ENCODE measurements around the gene NEURL2.
"Not testable (repeated sequence)": the region's sequence is repeated elsewhere in the genome, so short reads cannot be mapped to it uniquely, and the experiment has no call there.

Gene NEURL2

DNA sequence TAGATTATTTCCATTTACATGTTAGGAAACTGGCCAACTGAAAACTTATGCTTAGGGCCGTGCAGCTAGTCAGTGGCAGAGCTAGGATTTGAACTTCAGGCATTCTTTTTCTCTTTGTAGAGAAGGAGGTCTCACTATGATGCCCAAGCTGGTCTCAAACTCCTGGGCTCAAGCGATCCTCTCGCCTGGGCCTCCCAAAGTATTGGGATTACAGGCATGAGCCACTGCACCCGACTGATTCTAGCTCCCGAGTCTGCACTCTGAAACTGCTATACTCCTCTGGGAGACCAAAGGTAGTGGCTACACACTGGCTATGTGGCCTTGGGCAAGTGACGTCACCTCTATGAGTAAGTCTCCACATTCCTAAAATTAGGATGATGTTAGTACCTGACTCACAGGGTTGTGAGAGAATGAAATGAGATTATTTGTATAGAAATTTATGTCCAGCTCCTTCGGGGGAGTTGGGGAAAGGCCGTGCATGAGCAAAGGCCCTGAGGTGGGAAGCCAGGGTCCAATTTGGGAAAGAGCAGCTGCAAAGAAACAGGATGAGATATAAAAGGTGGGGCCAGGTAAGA, 14.6 kb upstream of the NEURL2 start:
- H3K27ac ChIP-seq (ENCODE audit: low read length): no peak overlapping the region
- no peak overlapping the region for H3K9ac ChIP-seq (ENCODE audit: low read length)
- TF ChIP-seq EZH2phosphoT487 (IDR thresholded peaks at IDR 0.05; ENCODE audit: low read length) (no peak), EZH2 (optimal IDR thresholded peaks at IDR 0.05; ENCODE audit: low read depth, low read length) (no peak)
- TF ChIP-seq, protein P1, sequence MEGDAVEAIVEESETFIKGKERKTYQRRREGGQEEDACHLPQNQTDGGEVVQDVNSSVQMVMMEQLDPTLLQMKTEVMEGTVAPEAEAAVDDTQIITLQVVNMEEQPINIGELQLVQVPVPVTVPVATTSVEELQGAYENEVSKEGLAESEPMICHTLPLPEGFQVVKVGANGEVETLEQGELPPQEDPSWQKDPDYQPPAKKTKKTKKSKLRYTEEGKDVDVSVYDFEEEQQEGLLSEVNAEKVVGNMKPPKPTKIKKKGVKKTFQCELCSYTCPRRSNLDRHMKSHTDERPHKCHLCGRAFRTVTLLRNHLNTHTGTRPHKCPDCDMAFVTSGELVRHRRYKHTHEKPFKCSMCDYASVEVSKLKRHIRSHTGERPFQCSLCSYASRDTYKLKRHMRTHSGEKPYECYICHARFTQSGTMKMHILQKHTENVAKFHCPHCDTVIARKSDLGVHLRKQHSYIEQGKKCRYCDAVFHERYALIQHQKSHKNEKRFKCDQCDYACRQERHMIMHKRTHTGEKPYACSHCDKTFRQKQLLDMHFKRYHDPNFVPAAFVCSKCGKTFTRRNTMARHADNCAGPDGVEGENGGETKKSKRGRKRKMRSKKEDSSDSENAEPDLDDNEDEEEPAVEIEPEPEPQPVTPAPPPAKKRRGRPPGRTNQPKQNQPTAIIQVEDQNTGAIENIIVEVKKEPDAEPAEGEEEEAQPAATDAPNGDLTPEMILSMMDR (IDR thresholded peaks at IDR 0.05; ENCODE audit: low read length): no peak
- H3F3A ChIP-seq (ENCODE audit: insufficient read depth, low read length): no peaks in the 10 kb centered on the region
- no peak overlapping the region for H3K4me3 ChIP-seq (ENCODE audit: low read length)
- no peaks in the 10 kb centered on the region for H3K36me3 ChIP-seq (replicated peaks; ENCODE audit: insufficient read depth, low read length)
- DNase-seq: no peak
- H3K9me2 ChIP-seq (replicated peaks; ENCODE audit: insufficient read depth, low read length): no peaks in the 10 kb centered on the region
- no peaks in the 10 kb centered on the region for H3K79me2 ChIP-seq (ENCODE audit: low read length)
- no peaks in the 10 kb centered on the region for H3K4me1 ChIP-seq (ENCODE audit: low read length)
- no peaks in the 10 kb centered on the region for H3K9me3 ChIP-seq (replicated peaks; ENCODE audit: insufficient read depth, low read length)
- no peak overlapping the region for H3K4me2 ChIP-seq (ENCODE audit: low read depth, low read length)
- H4K20me1 ChIP-seq (ENCODE audit: insufficient read depth, low read length): no peaks in the 10 kb centered on the region
- H3K27me3 ChIP-seq (replicated peaks; ENCODE audit: insufficient read depth, low read length): no peaks in the 10 kb centered on the region
- no peak overlapping the region for H2AFZ ChIP-seq (ENCODE audit: low read length)

DNA sequence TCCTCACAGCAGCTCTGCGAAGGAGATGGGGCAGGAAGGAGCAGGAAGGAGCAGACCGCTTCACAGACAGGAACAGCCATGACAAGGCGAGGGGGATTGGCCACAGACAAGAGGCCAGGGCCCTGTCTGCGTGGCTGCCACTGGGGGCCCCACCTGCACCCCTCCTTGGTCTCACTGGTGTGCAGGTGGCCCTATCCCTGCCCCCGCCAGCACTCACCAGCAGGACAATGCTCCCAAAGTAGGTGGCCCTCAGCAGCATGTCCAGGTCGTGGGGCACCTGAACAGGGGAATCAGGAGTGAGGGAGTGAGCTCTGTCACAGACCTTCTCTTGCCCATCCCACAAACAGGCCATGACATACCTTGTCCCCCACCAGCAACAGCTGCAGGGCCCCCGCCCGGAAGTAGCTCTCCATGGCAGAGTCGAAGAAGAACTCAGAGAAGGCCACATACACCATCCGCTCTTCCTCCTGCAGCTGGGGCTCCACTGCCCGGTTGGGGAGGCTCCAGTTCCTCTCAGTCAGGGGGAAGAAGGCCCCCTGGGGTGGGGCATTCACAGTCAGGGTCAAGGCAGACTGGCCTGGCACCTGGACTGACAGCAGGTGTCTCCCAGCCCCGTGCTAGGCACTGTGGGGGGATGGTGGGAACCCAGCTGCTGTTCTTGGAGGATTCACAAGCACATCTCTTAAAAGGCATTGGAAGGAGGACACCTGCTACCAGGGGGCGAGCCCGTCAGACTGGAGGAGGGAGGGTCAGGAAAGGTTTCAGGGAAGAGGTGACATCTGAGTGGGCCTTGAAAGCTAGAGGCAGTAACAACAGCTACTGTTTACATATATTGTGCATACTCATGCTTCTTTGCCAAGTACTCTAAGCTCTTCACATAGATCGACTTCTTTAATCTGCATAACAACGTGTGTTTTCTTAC, 13.8 kb upstream of the NEURL2 start:
- Histone ChIP-seq H2AFZ (ENCODE audit: low read length) (no peak overlapping the region), H3K36me3 (replicated peaks; ENCODE audit: insufficient read depth, low read length) (no peaks in the 10 kb centered on the region), H3F3A (ENCODE audit: insufficient read depth, low read length) (no peaks in the 10 kb centered on the region), H3K4me3 (ENCODE audit: low read length) (no peak overlapping the region), H3K9me3 (replicated peaks; ENCODE audit: insufficient read depth, low read length) (no peaks in the 10 kb centered on the region), H3K9ac (ENCODE audit: low read length) (no peak overlapping the region), H3K27me3 (replicated peaks; ENCODE audit: insufficient read depth, low read length) (no peaks in the 10 kb centered on the region), H3K79me2 (ENCODE audit: low read length) (no peaks in the 10 kb centered on the region), H3K4me1 (ENCODE audit: low read length) (no peaks in the 10 kb centered on the region), H3K9me2 (replicated peaks; ENCODE audit: insufficient read depth, low read length) (no peaks in the 10 kb centered on the region), H4K20me1 (ENCODE audit: insufficient read depth, low read length) (no peaks in the 10 kb centered on the region), H3K27ac (ENCODE audit: low read length) (no peak overlapping the region), H3K4me2 (ENCODE audit: low read depth, low read length) (no peak overlapping the region)
- no peak for DNase-seq
- TF ChIP-seq EZH2 (optimal IDR thresholded peaks at IDR 0.05; ENCODE audit: low read depth, low read length): no peak
- TF ChIP-seq, protein P1 (IDR thresholded peaks at IDR 0.05; ENCODE audit: low read length): no peak
- TF ChIP-seq EZH2phosphoT487 (IDR thresholded peaks at IDR 0.05; ENCODE audit: low read length): no peak

DNA sequence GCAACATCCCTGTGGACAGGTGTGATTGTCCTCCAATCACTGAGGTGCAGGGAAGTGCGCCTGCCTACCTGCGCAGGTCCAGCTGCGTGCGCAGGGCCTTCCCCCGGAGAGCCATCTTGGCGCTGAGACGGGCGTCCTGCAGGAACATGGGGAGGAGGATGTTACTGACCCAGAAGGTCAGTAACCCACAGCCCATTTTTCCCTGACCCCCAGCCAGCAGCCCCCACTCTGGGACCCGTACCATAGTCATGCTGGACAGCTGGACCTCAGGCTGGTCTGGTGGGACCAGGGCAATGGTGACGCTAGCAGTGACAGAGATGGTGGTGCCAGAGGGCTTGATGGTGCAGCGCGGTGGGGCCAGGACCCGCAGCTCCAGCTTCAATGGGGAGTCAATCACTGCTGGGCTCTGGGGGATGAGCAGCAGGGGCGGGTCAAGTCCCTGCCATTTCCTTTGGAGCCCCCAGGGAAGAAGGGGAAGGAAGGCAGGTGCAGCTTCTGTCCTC, 11.2 kb upstream of the NEURL2 start:
- Histone ChIP-seq H2AFZ (ENCODE audit: low read length) (no peak overlapping the region), H4K20me1 (ENCODE audit: insufficient read depth, low read length) (no peaks in the 10 kb centered on the region), H3K27me3 (replicated peaks; ENCODE audit: insufficient read depth, low read length) (no peaks in the 10 kb centered on the region), H3K4me2 (ENCODE audit: low read depth, low read length) (no peak overlapping the region), H3K9me3 (replicated peaks; ENCODE audit: insufficient read depth, low read length) (no peaks in the 10 kb centered on the region), H3K27ac (ENCODE audit: low read length) (no peak overlapping the region), H3K4me3 (ENCODE audit: low read length) (no peak overlapping the region), H3K36me3 (replicated peaks; ENCODE audit: insufficient read depth, low read length) (no peaks in the 10 kb centered on the region), H3K4me1 (ENCODE audit: low read length) (no peaks in the 10 kb centered on the region), H3K9ac (ENCODE audit: low read length) (no peak overlapping the region), H3F3A (ENCODE audit: insufficient read depth, low read length) (no peaks in the 10 kb centered on the region), H3K79me2 (ENCODE audit: low read length) (no peaks in the 10 kb centered on the region), H3K9me2 (replicated peaks; ENCODE audit: insufficient read depth, low read length) (no peaks in the 10 kb centered on the region)
- DNase-seq: no peak
- no peak for TF ChIP-seq EZH2phosphoT487 (IDR thresholded peaks at IDR 0.05; ENCODE audit: low read length)
- TF ChIP-seq, protein P1 (IDR thresholded peaks at IDR 0.05; ENCODE audit: low read length): no peak
- TF ChIP-seq EZH2 (optimal IDR thresholded peaks at IDR 0.05; ENCODE audit: low read depth, low read length): no peak

DNA sequence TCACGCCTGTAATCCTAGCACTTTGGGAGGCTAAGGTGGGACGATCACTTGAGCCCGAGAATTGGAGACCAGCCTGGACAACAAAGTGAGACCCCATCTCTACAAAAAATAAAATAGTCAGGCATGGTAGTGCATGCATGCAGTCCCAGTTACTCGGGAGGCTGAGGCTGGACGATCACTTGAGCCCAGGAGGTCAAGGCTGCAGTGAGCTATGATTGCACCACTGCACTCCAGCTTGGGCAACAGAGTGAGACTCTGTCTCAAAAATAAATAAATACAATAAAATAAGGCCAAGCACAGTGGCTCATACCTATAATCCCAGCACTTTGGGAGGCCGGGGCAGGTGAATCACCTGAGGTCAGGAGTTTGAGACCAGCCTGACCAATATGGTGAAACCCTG, 10.3 kb upstream of the NEURL2 start:
- not testable (repeated sequence) for H3K9ac ChIP-seq (ENCODE audit: low read length); H3K27ac ChIP-seq (ENCODE audit: low read length); DNase-seq

More for the DNA sequence above, 10.3 kb upstream of the NEURL2 start:
- H3K4me1 ChIP-seq (ENCODE audit: low read length); H3K4me3 ChIP-seq (ENCODE audit: low read length); H3K79me2 ChIP-seq (ENCODE audit: low read length); H3F3A ChIP-seq (ENCODE audit: insufficient read depth, low read length); H3K9me2 ChIP-seq (replicated peaks; ENCODE audit: insufficient read depth, low read length); H3K36me3 ChIP-seq (replicated peaks; ENCODE audit: insufficient read depth, low read length); H3K4me2 ChIP-seq (ENCODE audit: low read depth, low read length); H2AFZ ChIP-seq (ENCODE audit: low read length); H4K20me1 ChIP-seq (ENCODE audit: insufficient read depth, low read length); H3K9me3 ChIP-seq (replicated peaks; ENCODE audit: insufficient read depth, low read length); H3K27me3 ChIP-seq (replicated peaks; ENCODE audit: insufficient read depth, low read length): not testable (repeated sequence)
